GM19351 (cell line): ENCODE data around the gene USP5.

ENCODE experiments used
- ATAC-seq: cut with Tn5 transposase; IDR thresholded peaks from one replicate; pipeline ENCODE4 v1.9.1; 2021; ENCODE audit warnings: mild to moderate bottlenecking, moderate library complexity; ENCODE audit not compliant: unreplicated experiment

USP5 gene

DNA sequence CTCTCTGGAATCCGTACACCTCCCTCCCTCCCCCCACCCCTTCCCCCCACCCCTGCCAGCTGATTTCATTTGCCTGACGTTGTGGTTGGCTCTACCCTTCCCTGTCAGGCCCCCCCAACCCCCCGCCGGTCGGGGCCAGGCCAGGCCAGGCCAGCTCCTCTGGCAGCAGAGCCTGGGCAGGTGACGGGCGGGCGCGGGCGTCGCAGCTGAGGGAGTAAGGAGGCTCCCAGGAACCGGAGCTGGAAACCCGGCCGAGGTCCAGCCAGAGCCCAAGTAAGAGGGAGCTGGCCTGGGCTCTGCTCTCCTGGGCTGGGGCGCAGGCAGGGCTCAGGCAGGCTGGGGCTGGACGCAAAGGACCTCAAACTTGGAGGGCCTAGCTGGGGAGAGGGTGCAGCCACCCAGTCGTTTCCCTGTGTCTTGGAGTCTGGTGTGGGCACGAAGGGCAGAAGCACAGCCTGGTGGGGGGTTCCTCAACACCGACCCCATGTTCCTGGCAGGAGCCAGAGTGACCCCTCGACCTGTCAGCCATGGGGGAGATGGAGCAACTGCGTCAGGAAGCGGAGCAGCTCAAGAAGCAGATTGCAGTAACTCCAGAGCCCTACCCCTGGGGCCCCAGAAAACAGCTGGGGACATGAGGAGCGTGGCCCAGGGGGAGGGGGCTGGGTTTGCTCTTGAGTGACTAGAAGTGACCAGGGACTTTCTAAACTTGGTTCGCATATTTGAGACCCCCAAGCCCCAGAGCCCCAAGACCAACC is 11.0 kb upstream of the USP5 start, which contains the start of gene GNB3:
TSS of gene GNB3 (plus strand) at position 165 of the 755 bp plus-strand sequence. CDS start at position 528, 363 bp downstream.
- ATAC-seq: no peak

DNA sequence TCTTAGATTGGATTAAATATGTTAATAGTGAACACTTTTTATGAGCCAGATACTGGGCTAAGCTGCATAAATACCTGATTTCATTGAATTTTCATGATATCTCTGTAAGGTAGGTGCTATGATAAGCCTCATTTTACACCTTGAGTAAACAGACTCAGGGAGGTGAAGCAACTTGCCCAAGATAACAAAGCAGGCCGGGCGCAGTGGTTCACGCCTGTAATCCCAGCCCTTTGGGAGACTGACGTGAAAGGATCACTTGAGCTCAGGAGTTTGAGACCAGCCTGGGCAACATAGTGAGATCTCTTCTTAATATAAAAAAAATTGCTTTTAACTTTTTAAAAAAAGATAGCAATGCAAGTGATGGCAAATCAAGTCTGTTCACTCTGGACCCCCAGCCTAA is 9.9 kb upstream of the USP5 start:
- ATAC-seq: no peak

DNA sequence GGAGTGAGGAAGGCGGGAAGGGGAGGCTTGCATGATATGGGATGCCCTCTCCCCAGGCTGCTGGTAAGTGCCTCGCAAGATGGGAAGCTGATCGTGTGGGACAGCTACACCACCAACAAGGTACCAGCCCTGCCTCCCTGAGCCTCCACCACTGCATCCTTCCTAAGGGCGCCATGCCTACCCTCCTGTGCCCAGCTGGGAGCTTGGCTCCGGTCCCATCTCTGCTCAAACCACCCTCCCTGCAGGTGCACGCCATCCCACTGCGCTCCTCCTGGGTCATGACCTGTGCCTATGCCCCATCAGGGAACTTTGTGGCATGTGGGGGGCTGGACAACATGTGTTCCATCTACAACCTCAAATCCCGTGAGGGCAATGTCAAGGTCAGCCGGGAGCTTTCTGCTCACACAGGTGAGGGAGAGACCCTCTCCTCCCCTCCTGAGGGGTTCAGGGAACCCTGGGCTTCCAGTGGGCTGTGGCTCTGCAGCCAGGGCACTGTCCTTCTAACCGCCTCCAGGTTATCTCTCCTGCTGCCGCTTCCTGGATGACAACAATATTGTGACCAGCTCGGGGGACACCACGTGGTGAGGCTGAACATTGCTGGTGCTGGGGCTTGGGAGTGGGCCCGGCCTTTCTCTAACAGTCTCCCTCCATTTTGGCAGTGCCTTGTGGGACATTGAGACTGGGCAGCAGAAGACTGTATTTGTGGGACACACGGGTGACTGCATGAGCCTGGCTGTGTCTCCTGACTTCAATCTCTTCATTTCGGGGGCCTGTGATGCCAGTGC is 8.6 kb upstream of the USP5 start:
- no peak for ATAC-seq

DNA sequence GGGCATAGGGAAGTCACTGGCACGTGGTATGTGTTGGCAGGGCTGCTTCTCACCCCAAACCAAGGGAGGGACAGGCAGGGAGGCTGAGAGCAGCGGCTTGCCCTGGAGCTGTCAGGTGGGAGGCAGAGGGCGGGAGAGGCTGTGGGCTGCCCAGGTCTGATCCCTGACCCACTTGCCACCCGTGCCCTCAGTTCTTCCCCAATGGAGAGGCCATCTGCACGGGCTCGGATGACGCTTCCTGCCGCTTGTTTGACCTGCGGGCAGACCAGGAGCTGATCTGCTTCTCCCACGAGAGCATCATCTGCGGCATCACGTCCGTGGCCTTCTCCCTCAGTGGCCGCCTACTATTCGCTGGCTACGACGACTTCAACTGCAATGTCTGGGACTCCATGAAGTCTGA is 6.6 kb upstream of the USP5 start:
- no peak for ATAC-seq

DNA sequence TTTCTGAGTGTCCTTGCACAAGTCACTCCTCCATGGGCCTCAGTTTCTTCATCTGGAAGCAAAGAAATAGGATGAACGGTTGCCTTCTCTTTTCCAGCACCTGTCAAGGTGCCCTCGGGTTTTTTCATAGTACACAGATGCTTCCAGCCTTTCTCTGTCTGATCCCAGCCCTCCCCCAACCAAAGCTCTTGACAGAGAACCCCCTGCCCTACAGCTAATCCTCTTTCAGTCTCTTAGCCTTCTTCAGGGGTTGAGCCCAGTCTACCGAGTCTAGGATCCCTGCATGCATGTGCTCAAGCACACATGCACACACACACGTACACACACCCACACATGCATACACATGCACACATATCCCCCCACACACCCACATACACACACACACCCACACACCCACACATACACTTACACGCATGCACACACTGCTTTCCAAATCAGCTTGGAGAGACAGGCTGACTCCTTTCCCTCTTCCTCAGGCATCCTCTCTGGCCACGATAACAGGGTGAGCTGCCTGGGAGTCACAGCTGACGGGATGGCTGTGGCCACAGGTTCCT is 5.6 kb upstream of the USP5 start:
- no peak for ATAC-seq

DNA sequence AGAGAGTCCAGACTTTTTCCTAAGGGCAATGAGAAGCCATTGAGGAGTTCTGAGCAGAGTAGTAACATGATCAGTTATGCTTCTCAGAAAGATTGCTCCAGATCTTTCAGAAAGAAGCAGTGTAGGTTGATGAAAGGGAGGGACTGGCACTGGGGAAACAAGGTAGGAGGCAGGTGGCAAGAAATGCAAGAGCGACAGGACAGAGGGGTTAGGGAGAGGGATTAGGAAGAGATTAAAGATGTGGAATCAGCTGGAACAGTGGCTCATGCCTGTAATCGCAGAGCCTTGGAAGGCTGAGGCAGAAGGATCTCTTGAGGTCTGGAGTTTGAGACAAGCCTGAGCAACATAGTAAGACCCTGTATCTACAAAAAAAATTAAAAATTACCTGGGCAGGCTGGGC is 4.3 kb upstream of the USP5 start:
- no peak for ATAC-seq

DNA sequence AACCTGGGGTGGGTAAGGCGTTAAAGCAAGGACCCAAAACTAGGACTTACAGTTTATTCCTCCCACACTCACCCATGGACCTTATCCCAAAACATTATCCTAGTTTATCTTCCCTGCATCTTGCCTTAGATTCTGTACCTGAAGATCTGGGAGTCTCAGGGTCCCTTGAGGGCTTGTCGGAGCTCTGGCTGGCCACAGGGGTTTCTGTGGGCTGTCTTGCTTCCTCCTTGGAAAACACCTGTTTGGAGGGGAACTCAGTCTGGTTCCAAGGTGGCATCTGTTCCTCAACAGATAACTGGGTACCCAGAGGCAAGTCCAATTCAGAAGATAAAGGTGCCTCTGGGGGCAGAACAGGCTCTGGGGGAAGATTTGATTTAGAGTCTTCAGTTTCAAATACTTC is 2.5 kb upstream of the USP5 start:
- no peak for ATAC-seq

DNA sequence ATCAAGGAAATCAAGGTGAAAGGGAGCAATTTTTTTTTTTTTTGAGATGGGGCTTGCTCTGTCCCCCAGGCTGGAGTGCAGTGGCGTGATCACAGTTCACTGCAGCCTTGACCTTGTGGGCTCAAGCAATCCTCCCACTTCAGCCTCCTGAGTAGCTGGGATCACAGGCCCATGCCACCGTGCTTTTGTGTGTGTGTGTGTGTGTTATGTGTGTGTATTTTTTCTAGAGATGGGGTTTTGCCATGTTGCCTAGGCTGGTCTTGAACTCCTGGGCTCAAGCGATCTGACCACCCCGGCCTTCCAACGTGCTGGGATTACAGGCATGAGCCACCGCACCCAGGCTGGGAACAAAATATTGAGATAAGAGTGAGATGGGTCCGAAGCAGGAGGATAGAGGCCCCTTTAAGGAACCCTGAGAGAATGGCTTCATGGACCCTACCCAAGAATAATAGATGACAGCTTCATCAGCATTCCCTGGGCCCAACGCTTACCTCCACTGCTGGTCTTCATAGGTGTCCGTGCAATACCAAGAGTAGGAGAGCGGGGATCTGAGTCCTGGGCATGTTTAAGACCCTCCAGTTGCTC is 1.9 kb upstream of the USP5 start:
- no peak for ATAC-seq

DNA sequence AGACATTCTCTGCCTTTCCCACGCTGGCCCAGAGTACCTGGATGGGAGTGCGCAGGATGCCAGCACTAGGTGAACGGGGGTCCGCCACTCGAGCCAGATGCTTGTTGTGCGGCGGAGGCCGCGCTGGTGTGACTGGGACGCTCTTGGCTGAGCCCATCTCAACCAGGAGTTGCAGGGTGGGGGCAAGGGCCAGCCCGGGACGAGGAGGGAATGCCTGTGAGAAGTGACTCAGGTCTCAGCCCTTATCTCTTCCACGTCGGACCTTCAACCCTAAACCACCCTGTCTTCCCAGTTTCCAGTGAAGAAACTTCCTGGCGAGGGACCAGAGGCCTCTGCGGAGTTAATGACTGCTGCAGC is 1.2 kb upstream of the USP5 start:
- ATAC-seq: no peak

DNA sequence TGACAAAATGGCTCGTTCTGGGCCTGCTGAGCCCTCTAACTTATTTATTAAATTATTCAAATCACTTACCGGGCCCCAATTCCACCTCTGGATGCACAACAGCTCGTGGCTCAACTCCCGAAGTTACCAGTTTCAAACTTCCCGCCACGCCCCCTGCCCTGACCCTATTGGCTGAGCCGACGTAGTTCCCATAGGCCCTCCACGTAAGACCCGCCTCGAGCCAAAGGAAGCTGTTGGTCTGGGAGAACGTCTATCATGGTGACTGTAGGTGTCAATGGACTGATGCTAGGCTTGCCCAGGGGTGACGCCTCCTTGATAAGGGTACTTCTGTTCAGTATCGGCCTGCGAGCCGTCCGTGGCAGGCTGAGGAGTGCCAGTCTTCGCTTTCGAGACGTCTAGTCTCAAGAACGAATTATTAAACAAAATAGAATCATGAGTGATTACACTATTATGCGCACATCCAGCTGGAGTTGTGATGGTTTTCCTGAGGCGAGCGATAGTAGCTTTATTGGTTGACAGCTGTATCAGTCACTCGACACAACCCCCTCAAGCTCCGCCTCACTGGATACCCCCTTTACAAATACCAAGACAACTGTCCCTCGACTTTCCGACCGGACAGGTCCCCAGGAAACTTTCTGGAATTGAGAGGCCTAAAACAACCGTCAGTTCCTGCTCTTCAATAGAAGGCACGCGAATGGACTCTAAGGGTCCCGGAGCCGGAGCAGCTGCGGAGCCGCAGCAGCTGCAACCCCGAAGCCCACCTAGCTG is 613 bp upstream of the USP5 start, which contains the start of gene CDCA3:
TSS of gene CDCA3 (minus strand) at position 134 of the 768 bp plus-strand sequence. CDS start 334 bp downstream, outside the sequence.
- ATAC-seq: peak; percentile 51

DNA sequence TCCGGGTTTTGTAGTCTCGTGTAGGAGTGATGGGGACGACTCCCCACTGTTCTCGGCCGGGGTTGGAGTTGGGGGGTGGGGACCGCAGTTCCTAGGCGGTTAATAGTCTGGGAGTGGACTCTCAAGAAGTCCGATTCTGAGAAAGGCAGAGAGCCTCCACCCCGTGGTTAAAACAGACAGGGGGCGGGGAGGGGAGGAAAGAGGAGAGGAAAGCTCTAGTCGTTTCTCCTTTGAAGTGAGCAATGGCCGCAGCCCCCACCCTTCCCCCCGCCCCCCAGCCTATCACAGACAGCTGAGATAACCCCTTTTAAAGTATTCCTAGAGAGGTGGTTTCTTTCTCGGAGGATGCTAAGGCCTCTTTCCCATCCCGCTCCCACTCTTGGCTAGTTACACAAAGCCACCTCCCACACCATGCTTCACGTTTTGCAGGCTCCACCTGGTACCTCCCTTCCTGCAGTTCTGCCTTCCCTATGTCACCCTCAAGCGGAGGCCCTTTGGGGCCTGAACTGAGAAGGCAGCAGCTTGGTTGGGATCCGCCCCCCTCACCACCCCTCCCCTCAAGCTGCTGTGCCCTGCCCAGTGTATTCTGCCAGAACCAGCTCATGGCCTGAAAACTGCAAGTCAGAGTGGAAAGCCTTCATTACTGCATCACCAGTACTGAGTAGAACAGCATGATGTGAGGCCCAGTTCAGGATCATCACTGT is 853 bp downstream of the USP5 start:
- ATAC-seq: no peak

DNA sequence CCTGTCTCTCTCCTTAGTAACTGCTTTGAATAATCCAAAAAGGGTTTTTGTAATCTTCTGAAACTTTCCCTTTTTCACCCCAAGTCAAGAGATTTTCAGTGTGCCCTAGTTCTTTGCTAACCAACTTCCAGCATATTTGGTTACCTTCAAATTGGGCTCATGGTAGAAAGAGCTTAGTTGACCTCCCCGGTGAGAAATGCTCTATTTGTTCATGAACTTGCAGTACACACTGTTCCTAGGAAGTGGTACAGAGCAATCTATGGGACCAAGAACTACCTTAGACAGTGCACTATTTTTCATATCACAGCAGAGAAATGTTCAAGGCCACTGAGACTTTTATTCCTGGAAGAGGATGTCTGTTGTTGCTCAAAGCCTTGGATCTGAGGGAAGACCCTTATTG is 1.7 kb downstream of the USP5 start:
- no peak for ATAC-seq

DNA sequence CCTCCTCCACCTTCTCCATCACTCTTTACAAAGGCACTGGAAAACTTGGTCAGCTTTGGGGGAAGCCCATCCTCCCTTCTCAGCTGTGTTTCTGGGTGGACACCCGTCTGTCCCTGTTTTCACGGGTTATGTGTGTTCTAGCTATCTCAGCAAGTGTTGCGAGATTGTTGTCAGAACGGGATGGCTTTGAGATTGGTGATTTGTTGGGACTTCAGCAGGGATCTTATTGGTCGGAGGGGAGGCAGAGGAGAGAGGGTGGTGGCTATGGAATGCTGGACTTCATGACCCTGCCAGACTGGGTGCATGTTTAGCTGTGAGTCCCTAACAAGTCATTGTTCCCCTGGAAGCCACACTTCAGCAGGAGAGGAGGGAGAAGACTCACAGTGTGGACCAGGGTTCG is 2.1 kb downstream of the USP5 start:
- ATAC-seq: no peak

DNA sequence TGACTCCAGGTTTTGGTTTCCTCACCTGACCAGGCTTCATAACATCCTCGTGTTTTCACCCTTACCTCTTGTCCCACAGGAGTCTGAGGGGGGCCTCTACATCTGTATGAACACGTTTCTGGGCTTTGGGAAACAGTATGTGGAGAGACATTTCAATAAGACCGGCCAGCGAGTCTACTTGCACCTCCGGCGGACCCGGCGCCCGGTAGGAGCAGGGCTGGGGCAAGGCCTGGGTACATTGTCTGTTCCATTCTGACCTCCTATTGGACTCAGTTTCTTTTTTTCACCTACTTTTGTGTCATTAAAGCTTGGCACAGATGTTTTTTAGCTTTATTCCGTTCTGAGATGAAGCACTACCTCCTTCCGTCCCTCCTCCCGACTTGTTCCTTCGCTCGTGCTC is 3.4 kb downstream of the USP5 start:
- no peak for ATAC-seq

DNA sequence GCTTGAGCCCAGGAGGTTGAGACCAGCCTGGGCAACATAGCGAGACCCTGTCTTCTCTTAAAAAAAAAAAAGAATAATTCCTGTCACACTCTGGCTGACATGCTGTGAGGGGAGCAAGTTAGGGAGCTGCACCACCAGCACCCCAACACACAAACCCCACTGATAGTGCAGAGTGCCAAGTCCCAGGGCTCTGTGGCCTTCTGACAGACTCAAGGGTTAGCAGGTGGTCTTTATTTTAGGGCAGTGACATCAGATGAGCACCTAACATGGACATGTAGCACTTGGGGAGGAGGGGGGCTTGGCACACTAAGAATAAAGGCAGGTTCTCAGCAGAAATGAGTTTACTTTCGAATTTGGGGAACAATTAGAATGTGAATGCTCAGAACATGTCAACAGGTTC is 6.8 kb downstream of the USP5 start:
- ATAC-seq: no peak

DNA sequence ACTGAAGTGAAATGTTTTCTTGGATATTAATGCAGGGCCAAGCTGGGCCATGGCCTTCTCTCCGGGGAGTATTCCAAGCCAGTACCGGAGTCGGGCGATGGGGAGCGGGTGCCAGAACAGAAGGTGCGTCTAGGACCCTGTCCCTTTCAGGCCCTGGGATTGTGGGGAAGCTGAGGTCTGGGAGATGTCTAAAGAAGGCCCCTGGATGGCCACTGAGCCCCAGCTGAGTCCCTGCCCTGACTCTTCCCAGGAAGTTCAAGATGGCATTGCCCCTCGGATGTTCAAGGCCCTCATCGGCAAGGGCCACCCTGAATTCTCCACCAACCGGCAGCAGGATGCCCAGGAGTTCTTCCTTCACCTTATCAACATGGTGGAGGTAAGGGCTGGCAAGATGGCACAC is 8.2 kb downstream of the USP5 start:
- no peak for ATAC-seq

DNA sequence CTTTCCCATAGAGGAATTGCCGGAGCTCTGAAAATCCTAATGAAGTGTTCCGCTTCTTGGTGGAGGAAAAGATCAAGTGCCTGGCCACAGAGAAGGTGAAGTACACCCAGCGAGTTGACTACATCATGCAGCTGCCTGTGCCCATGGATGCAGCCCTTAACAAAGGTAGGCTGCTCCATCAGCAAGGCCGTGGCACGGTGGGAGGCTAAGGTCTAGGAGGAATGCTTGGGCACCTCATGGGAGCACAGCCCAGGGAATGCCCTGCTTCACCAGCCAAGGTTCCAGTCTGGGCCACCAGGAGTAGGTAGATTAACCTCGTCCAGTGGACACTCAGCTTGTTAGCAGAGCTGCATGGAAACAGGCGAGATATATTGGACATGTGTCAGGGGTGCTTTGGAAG is 9.0 kb downstream of the USP5 start:
- ATAC-seq: no peak

DNA sequence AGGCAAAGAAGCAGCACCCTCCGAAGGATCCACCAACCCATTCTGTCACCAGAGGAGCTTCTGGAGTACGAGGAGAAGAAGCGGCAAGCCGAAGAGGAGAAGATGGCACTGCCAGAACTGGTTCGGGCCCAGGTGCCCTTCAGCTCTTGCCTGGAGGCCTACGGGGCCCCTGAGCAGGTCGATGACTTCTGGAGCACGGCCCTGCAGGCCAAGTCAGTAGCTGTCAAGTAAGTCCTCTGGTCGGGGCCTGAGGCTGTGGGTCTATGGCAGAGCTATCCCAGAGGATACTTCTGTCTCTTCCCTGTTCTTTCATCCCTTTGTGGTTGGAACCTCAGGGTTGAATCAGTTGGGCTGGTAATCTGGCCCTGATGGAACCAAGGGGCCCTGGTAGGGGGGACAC is 9.4 kb downstream of the USP5 start:
- no peak for ATAC-seq

DNA sequence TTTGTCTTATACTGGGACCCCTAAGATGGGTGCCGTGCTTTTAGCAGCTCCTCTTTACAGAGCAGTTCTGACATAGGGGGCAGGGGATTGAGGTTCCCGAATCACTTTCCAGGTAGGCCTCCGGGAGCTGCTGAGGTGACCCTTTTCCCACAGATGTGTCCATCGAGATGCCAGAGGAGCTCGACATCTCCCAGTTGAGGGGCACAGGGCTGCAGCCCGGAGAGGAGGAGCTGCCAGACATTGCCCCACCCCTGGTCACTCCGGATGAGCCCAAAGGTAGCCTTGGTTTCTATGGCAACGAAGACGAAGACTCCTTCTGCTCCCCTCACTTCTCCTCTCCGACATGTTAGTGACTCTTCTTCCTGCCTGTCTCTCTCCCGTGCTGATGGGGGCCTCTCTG is 11.1 kb downstream of the USP5 start:
- ATAC-seq: no peak

DNA sequence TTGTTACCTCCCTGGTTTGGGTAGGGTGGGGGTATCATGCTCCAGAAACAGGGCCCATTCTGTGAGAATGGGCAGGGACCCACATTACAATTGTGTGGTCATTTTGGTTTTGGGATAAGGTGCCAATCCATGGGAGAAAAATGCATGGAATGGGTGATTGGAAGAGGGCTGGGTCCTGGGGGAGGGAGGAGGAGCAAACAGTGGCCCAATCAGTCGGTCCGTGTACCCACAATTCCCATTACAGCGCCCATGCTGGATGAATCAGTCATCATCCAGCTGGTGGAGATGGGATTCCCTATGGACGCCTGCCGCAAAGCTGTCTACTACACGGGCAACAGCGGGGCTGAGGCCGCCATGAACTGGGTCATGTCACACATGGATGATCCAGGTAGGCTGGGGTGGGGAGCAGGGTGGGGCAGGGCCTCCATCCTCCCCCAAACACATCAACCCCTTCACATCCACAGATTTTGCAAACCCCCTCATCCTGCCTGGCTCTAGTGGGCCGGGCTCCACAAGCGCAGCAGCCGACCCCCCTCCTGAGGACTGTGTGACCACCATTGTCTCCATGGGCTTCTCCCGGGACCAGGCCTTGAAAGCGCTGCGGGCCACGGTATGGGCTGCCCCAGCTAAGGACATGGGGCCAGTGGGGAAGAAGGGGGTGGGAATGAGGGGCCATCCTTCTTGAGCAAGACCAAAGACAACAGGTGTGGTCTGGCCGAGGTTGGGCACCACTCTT is 11.8 kb downstream of the USP5 start:
- ATAC-seq: no peak
